H9 (cell line): Measurements from ENCODE around the gene FOXO1. TPM values are rescaled to one million over a fixed set of nuclear protein-coding genes. Genes with fewer than 3 reads are reported as not detected.

Experiments
- DNase-seq: peaks from one replicate; pipeline ENCODE4 v3.0.0-alpha.2; 2017
- H2AFZ ChIP-seq: one replicate; pipeline ENCODE4 v1.6.1; 2013; ENCODE audit warnings: mild to moderate bottlenecking, low read length, control low read depth, moderate library complexity
- H2AK5ac ChIP-seq: 2 replicates; pipeline ENCODE4 v1.6.1; 2013; ENCODE audit warnings: low read length, control low read depth, mixed read lengths; ENCODE audit not compliant: insufficient read length
- H2BK120ac ChIP-seq: one replicate; pipeline ENCODE4 v1.6.1; 2013; ENCODE audit warnings: low read depth, mild to moderate bottlenecking, low read length, control low read depth, inconsistent platforms; ENCODE audit not compliant: poor library complexity, severe bottlenecking
- H2BK12ac ChIP-seq: 2 replicates; pipeline ENCODE4 v1.6.1; 2013; ENCODE audit warnings: low read length, control low read depth, mixed read lengths, low read depth; ENCODE audit not compliant: insufficient read length
- H2BK15ac ChIP-seq: 2 replicates; pipeline ENCODE4 v1.6.1; 2013; ENCODE audit warnings: low read depth, low read length, control low read depth
- H2BK20ac ChIP-seq: one replicate; pipeline ENCODE4 v1.6.1; 2013; ENCODE audit warnings: low read depth, mild to moderate bottlenecking, low read length, control low read depth, inconsistent platforms; ENCODE audit not compliant: poor library complexity, severe bottlenecking
- H2BK5ac ChIP-seq: 2 replicates; pipeline ENCODE4 v1.6.1; 2013; ENCODE audit warnings: low read length, control low read depth, mixed read lengths; ENCODE audit not compliant: insufficient read length
- H3K14ac ChIP-seq: 2 replicates; pipeline ENCODE4 v1.6.1; 2013; ENCODE audit warnings: low read length, control low read depth; ENCODE audit not compliant: insufficient read depth
- H3K18ac ChIP-seq: 2 replicates; pipeline ENCODE4 v1.6.1; 2013; ENCODE audit warnings: low read depth, mild to moderate bottlenecking, mixed read lengths, low read length, control low read depth; ENCODE audit not compliant: insufficient read length
- H3K23ac ChIP-seq: 2 replicates; pipeline ENCODE4 v1.6.1; 2013; ENCODE audit warnings: low read length, control low read depth, mixed read lengths, low read depth; ENCODE audit not compliant: insufficient read length
- H3K23me2 ChIP-seq: 2 replicates; pipeline ENCODE4 v1.6.1; 2013; ENCODE audit warnings: low read depth, mild to moderate bottlenecking, mixed read lengths, low read length, control low read depth; ENCODE audit not compliant: insufficient read length, poor library complexity, severe bottlenecking
- H3K27ac ChIP-seq: 2 replicates; pipeline ENCODE4 v1.5.1; 2013; ENCODE audit warnings: low read length, control low read depth, mixed read lengths, low read depth; ENCODE audit not compliant: insufficient read length
- H3K27me3 ChIP-seq: 2 replicates; pipeline ENCODE4 v1.6.1; 2013; ENCODE audit warnings: low read length, control low read depth, inconsistent platforms; ENCODE audit not compliant: insufficient read depth
- H3K4ac ChIP-seq: 2 replicates; pipeline ENCODE4 v1.6.1; 2013; ENCODE audit warnings: low read depth, mild to moderate bottlenecking, control low read depth, inconsistent platforms, low read length, moderate library complexity
- H3K4me1 ChIP-seq: 2 replicates; pipeline ENCODE4 v1.6.1; 2013; ENCODE audit warnings: low read length, control low read depth, inconsistent platforms; ENCODE audit not compliant: insufficient read depth
- H3K4me2 ChIP-seq: 2 replicates; pipeline ENCODE4 v1.6.1; 2013; ENCODE audit warnings: low read length, control low read depth, mixed read lengths; ENCODE audit not compliant: insufficient read length, insufficient read depth
- H3K56ac ChIP-seq: 2 replicates; pipeline ENCODE4 v1.6.1; 2013; ENCODE audit warnings: low read depth, mild to moderate bottlenecking, mixed read lengths, low read length, control low read depth; ENCODE audit not compliant: insufficient read length
- H3K79me1 ChIP-seq: 2 replicates; pipeline ENCODE4 v1.6.1; 2013; ENCODE audit warnings: low read depth, mild to moderate bottlenecking, moderate library complexity, low read length, control low read depth, inconsistent platforms; ENCODE audit not compliant: insufficient read depth, poor library complexity, severe bottlenecking
- H3K79me2 ChIP-seq: 2 replicates; pipeline ENCODE4 v1.6.1; 2013; ENCODE audit warnings: low read length, control low read depth, inconsistent platforms; ENCODE audit not compliant: insufficient read depth
- H3K9ac ChIP-seq: 2 replicates; pipeline ENCODE4 v1.6.1; 2013; ENCODE audit warnings: low read length, control low read depth, mixed read lengths; ENCODE audit not compliant: insufficient read length; ENCODE audit errors: extremely low read depth
- H3K9me3 ChIP-seq: one replicate; pipeline ENCODE4 v1.6.1; 2013; ENCODE audit warnings: low read depth, low read length, inconsistent platforms; ENCODE audit not compliant: control insufficient read depth
- H3T11ph ChIP-seq: one replicate; pipeline ENCODE4 v1.6.1; 2013; ENCODE audit warnings: mild to moderate bottlenecking, low read length, control low read depth, inconsistent platforms
- H4K20me1 ChIP-seq: one replicate; pipeline ENCODE4 v1.6.1; 2013; ENCODE audit not compliant: control insufficient read depth, insufficient read length, insufficient read depth
- H4K5ac ChIP-seq: 2 replicates; pipeline ENCODE4 v1.6.1; 2013; ENCODE audit warnings: low read depth, mild to moderate bottlenecking, mixed read lengths, low read length, control low read depth; ENCODE audit not compliant: insufficient read length
- H4K8ac ChIP-seq: replicated peaks from 2 replicates; pipeline ENCODE4 v1.6.1; 2013; ENCODE audit warnings: low read length, control low read depth, mixed read lengths, low read depth; ENCODE audit not compliant: insufficient read length
- H4K91ac ChIP-seq: 2 replicates; pipeline ENCODE4 v1.6.1; 2013; ENCODE audit warnings: low read depth, mild to moderate bottlenecking, moderate library complexity, mixed read lengths, low read length, control low read depth; ENCODE audit not compliant: insufficient read length
- H3K27ac Mint-ChIP-seq, 3 experiments: 2 replicates in 2 of 3; 3 replicates in 1 of 3; pipeline ENCODE4 v1.8.0; 2020 to 2021; ENCODE audit warnings: mixed read lengths in 3 of 3, mild to moderate bottlenecking in 1 of 3, moderate library complexity in 1 of 3
- H3K27me3 Mint-ChIP-seq: 2 replicates; pipeline ENCODE4 v1.8.0; 2021; ENCODE audit warnings: low read depth, mild to moderate bottlenecking, moderate library complexity, mixed read lengths
- H3K36me3 Mint-ChIP-seq, 3 experiments: 2 replicates in 2 of 3; 3 replicates in 1 of 3; pipeline ENCODE4 v1.8.0; 2020 to 2021; ENCODE audit warnings: low read depth in 3 of 3, mixed read lengths in 3 of 3; ENCODE audit not compliant: insufficient read depth in 1 of 3
- H3K4me1 Mint-ChIP-seq, 2 experiments: 2 replicates each; pipeline ENCODE4 v1.8.0; 2020; ENCODE audit warnings: mixed read lengths in 2 of 2
- H3K4me3 Mint-ChIP-seq, 2 experiments: 2 replicates in 1 of 2; 3 replicates in 1 of 2; pipeline ENCODE4 v1.8.0; 2020 to 2021; ENCODE audit warnings: mild to moderate bottlenecking in 2 of 2, mixed read lengths in 2 of 2, moderate library complexity in 1 of 2
- H3K9me3 Mint-ChIP-seq, 2 experiments: 2 replicates in 1 of 2; 3 replicates in 1 of 2; pipeline ENCODE4 v1.8.0; 2020; ENCODE audit warnings: mild to moderate bottlenecking in 2 of 2, mixed read lengths in 2 of 2, moderate library complexity in 1 of 2
- WGBS: extraction: QIAGEN DNeasy Blood & Tissue Kit; methylation state at CpG from one replicate; pipeline ENCODE4 v1.1.7; 2013; ENCODE audit warnings: missing lambda C conversion rate, low lambda C conversion rate, mixed read lengths; ENCODE audit not compliant: insufficient read length; ENCODE audit errors: extremely low coverage; 5-methylcytosine and 5-hydroxymethylcytosine counted together
- total RNA-seq: library from RNA; stranded (reverse); gene quantifications from 2 replicates; pipeline ENCODE4 v1.2.1, GENCODE V29; 2021
- TF ChIP-seq, protein P1 (sequence below): fragments of 200-600 bp; sonication (generic); conservative IDR thresholded peaks from 3 replicates; pipeline ENCODE4 v1.8.0; 2021; ENCODE audit warnings: antibody characterized with exemption, mild to moderate bottlenecking

Gene FOXO1
- total RNA-seq, 1 experiment from 2014 or later = 44.6 TPM

DNA sequence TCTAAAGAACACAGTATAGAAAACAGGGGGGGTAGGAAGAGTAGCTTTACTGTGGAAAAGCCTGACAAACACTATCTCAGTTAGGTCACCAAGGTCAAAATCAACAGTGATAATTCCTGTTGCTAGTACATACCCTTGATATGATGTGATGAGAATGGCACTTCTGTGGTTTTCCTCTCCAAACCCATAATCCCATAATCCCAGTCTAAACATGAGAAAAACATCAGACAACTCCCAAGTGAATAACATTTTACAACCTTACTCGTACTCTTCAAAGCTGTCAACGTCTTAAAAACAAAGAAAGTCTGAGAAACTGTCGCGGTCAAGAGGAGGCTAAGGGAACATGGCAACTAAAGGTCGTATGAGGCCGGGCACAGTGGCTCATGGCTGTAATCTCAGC lies 137.6 kb downstream of the FOXO1 start:
- Histone ChIP-seq H3K23me2 (no peaks in the 10 kb centered on the region), H3K27ac (no peak overlapping the region), H3K4me1 (no peaks in the 10 kb centered on the region), H3K23ac (no peak overlapping the region), H3K4me2 (no peak overlapping the region), H4K5ac (no peak overlapping the region), H2BK5ac (no peak overlapping the region), H2BK20ac (no peak overlapping the region), H4K8ac (no peak overlapping the region), H3T11ph (no peak overlapping the region), H4K20me1 (no peaks in the 10 kb centered on the region), H3K14ac (no peak overlapping the region), H3K9ac (no peak overlapping the region), H3K9me3 (no peaks in the 10 kb centered on the region), H2BK120ac (no peak overlapping the region), H3K79me1 (no peaks in the 10 kb centered on the region), H4K91ac (no peak overlapping the region), H2BK12ac (no peak overlapping the region), H3K18ac (no peak overlapping the region), H3K4ac (no peak overlapping the region), H2AFZ (no peak overlapping the region), H2BK15ac (no peak overlapping the region), H2AK5ac (no peak overlapping the region), H3K79me2 (no peaks in the 10 kb centered on the region), H3K27me3 (no peaks in the 10 kb centered on the region), H3K56ac (no peak overlapping the region)
- H3K4me1 Mint-ChIP-seq = no peaks in the 10 kb centered on the region
- H3K4me3 Mint-ChIP-seq = no peak overlapping the region
- WGBS = no CpG with 5 or more reads among the region's 6 CpGs
- TF ChIP-seq, protein P1, sequence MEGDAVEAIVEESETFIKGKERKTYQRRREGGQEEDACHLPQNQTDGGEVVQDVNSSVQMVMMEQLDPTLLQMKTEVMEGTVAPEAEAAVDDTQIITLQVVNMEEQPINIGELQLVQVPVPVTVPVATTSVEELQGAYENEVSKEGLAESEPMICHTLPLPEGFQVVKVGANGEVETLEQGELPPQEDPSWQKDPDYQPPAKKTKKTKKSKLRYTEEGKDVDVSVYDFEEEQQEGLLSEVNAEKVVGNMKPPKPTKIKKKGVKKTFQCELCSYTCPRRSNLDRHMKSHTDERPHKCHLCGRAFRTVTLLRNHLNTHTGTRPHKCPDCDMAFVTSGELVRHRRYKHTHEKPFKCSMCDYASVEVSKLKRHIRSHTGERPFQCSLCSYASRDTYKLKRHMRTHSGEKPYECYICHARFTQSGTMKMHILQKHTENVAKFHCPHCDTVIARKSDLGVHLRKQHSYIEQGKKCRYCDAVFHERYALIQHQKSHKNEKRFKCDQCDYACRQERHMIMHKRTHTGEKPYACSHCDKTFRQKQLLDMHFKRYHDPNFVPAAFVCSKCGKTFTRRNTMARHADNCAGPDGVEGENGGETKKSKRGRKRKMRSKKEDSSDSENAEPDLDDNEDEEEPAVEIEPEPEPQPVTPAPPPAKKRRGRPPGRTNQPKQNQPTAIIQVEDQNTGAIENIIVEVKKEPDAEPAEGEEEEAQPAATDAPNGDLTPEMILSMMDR = no peak
- peaks cover 0 to 13% (median 2%) of the 10 kb centered on the region in 3 experiments; a peak in 2 of 7 replicates for H3K36me3 Mint-ChIP-seq
- H3K27me3 Mint-ChIP-seq = no peaks in the 10 kb centered on the region
- DNase-seq = no peak
- H3K27ac Mint-ChIP-seq = no peak overlapping the region
- H3K9me3 Mint-ChIP-seq = peaks cover 0 to 4% of the 10 kb centered on the region in 2 experiments; a peak in 3 of 5 replicates
